Hepatocyte (in vitro differentiated cells): ENCODE measurements around the gene ARMC3. TPM values are rescaled to one million over a fixed set of nuclear protein-coding genes. Genes with fewer than 3 reads are reported as not detected.

Source experiments
- DNase-seq: peaks from one replicate; pipeline ENCODE4 v3.0.0-alpha.2; 2016; ENCODE audit warnings: low spot score
- H2AFZ ChIP-seq: fragments of 200-600 bp; sonication (generic); 2 replicates; pipeline ENCODE4 v1.6.0; 2016; ENCODE audit warnings: antibody characterized with exemption, mild to moderate bottlenecking
- H3K27ac ChIP-seq: fragments of 200-600 bp; sonication (generic); 2 replicates; pipeline ENCODE4 v1.5.1; 2016; ENCODE audit warnings: mild to moderate bottlenecking
- H3K27me3 ChIP-seq: fragments of 200-600 bp; sonication (generic); 2 replicates; pipeline ENCODE4 v1.6.1; 2016
- H3K36me3 ChIP-seq: fragments of 200-600 bp; sonication (generic); replicated peaks from 2 replicates; pipeline ENCODE4 v1.5.1; 2016; ENCODE audit warnings: low read depth; ENCODE audit not compliant: insufficient read depth
- H3K4me1 ChIP-seq: fragments of 200-600 bp; sonication (generic); 2 replicates; pipeline ENCODE4 v1.5.1; 2016; ENCODE audit warnings: mild to moderate bottlenecking, moderate library complexity; ENCODE audit not compliant: insufficient read depth
- H3K4me2 ChIP-seq: fragments of 200-600 bp; sonication (generic); 2 replicates; pipeline ENCODE4 v1.6.0; 2016
- H3K4me3 ChIP-seq: fragments of 200-600 bp; sonication (generic); 2 replicates; pipeline ENCODE4 v1.5.1; 2016; ENCODE audit warnings: mild to moderate bottlenecking
- H3K79me2 ChIP-seq: fragments of 200-600 bp; sonication (generic); 2 replicates; pipeline ENCODE4 v1.6.0; 2017; ENCODE audit warnings: mild to moderate bottlenecking
- H3K9me2 ChIP-seq: fragments of 200-600 bp; sonication (generic); replicated peaks from 2 replicates; pipeline ENCODE4 v1.6.0; 2017; ENCODE audit warnings: mild to moderate bottlenecking; ENCODE audit not compliant: insufficient read depth
- H3K9me3 ChIP-seq: fragments of 200-600 bp; sonication (generic); 2 replicates; pipeline ENCODE4 v1.5.1; 2016; ENCODE audit warnings: low read depth, mild to moderate bottlenecking
- H4K20me1 ChIP-seq: fragments of 200-600 bp; sonication (generic); 2 replicates; pipeline ENCODE4 v1.6.0; 2016; ENCODE audit warnings: mild to moderate bottlenecking; ENCODE audit not compliant: insufficient read depth, poor library complexity, severe bottlenecking
- EZH2 ChIP-seq: fragments of 200-600 bp; sonication (generic); IDR thresholded peaks from 2 replicates; pipeline ENCODE4 v1.6.1; 2016; ENCODE audit warnings: antibody characterized with exemption, mild to moderate bottlenecking, borderline replicate concordance
- EZH2phosphoT487 ChIP-seq: fragments of 200-600 bp; sonication (generic); IDR thresholded peaks from one replicate; pipeline ENCODE4 v1.6.1; 2018; ENCODE audit warnings: antibody characterized with exemption, mild to moderate bottlenecking, low read depth, moderate library complexity; ENCODE audit not compliant: unreplicated experiment, severe bottlenecking
- WGBS: methylation state at CpG from one replicate; pipeline ENCODE4 v1.1.6; 2016; ENCODE audit warnings: low lambda C conversion rate; ENCODE audit errors: missing lambda C conversion rate; 5-methylcytosine and 5-hydroxymethylcytosine counted together
- polyA plus RNA-seq: library from polyadenylated mRNA; unstranded; fragments of >200 nt; fragmentation: Nextera tagmentation; extraction: Ambion mirVana; gene quantifications from 2 replicates; pipeline ENCODE4 v1.2.1, GENCODE V29; 2016
- total RNA-seq: library from RNA; depleted of rRNA; stranded (reverse); fragments of >200 nt; gene quantifications from 2 replicates; pipeline ENCODE4 v1.2.3, GENCODE V29; 2014
- TF ChIP-seq, protein P1 (sequence below): fragments of 200-600 bp; sonication (generic); IDR thresholded peaks from 2 replicates; pipeline ENCODE4 v1.5.1; 2016; ENCODE audit warnings: antibody characterized with exemption, mild to moderate bottlenecking; ENCODE audit not compliant: poor library complexity

ARMC3 gene
- total and polyA plus RNA-seq, 2 experiments from 2014 or later: not detected

DNA sequence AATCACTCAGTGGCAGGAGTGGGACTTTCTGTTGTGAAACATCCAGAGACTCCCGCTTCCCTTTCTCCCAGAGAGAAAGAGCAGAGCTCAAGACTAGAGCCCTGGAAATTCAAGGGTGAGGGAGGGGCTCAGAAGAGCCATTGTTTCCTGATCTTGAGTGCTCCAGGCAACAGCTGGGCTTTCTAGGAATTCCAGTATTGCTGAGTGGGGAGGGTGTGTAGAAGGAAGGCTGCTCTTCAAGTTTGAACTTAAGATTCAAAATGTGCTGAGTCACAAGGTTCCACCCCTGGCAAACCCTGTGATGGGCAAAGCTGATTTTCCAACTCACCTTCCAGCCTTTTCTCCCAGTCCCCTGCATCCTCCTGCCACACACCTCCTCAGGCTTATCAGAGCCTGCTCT, 125.2 kb downstream of the ARMC3 start:
- H3K9me2 ChIP-seq: no peaks in the 10 kb centered on the region
- no peak overlapping the region for H2AFZ ChIP-seq
- no peak for TF ChIP-seq EZH2
- TF ChIP-seq EZH2phosphoT487: no peak
- TF ChIP-seq, protein P1, sequence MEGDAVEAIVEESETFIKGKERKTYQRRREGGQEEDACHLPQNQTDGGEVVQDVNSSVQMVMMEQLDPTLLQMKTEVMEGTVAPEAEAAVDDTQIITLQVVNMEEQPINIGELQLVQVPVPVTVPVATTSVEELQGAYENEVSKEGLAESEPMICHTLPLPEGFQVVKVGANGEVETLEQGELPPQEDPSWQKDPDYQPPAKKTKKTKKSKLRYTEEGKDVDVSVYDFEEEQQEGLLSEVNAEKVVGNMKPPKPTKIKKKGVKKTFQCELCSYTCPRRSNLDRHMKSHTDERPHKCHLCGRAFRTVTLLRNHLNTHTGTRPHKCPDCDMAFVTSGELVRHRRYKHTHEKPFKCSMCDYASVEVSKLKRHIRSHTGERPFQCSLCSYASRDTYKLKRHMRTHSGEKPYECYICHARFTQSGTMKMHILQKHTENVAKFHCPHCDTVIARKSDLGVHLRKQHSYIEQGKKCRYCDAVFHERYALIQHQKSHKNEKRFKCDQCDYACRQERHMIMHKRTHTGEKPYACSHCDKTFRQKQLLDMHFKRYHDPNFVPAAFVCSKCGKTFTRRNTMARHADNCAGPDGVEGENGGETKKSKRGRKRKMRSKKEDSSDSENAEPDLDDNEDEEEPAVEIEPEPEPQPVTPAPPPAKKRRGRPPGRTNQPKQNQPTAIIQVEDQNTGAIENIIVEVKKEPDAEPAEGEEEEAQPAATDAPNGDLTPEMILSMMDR: no peak
- peaks cover 7% of the 10 kb centered on the region for H3K4me1 ChIP-seq
- peak; percentile 20 for DNase-seq
- H3K27me3 ChIP-seq: no peaks in the 10 kb centered on the region
- WGBS: 40% methylated on average over 1 of the region's 1 CpG
- H3K79me2 ChIP-seq: no peaks in the 10 kb centered on the region
- H3K9me3 ChIP-seq: no peaks in the 10 kb centered on the region
- H3K4me2 ChIP-seq: no peak overlapping the region
- H4K20me1 ChIP-seq: no peaks in the 10 kb centered on the region
- no peak overlapping the region for H3K4me3 ChIP-seq
- H3K36me3 ChIP-seq: no peaks in the 10 kb centered on the region
- no peak overlapping the region for H3K27ac ChIP-seq

DNA sequence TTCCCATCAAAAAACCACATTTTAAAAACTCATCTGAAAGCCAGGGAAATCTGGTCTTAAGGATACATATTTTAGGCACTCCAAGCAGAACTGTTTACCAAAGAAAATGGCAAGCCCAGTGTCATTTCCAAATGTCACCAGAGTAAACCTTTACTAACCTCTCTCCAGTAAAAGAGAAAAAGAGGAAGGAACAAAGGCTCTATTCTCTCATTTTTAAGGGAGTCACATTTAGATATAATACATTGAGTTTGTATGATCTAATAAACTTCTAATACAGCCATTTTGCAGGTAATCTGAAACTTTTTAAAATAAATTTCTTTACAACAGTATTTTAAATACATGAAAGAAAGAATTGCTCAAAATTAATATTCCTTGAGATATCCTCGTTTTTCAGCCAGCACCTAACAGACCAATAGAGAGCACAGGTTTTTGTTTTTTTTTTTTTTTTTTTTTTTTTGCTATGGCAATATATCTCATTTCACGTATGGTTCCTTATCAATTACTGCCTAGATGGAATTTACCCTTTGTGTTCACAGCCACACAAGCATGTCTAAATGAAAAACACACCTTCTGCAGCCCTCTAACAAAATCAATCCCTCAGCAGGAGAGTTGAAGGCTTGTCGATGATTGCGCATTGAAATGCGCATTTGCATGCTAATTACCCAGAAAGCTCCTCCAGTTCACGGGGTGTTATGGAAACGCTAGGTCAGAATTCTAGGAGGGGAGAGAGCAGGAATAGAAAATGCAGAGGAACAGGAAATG, 127.8 kb downstream of the ARMC3 start:
- no peaks in the 10 kb centered on the region for H3K79me2 ChIP-seq
- no peaks in the 10 kb centered on the region for H3K9me3 ChIP-seq
- H4K20me1 ChIP-seq: no peaks in the 10 kb centered on the region
- no peak overlapping the region for H2AFZ ChIP-seq
- peaks cover 7% of the 10 kb centered on the region for H3K4me1 ChIP-seq
- H3K27me3 ChIP-seq: no peaks in the 10 kb centered on the region
- H3K36me3 ChIP-seq: no peaks in the 10 kb centered on the region
- H3K9me2 ChIP-seq: no peaks in the 10 kb centered on the region
- 37% methylated on average over 7 of the region's 7 CpGs for WGBS
- H3K27ac ChIP-seq: peak overlapping the region; percentile 52
- no peak for DNase-seq
- TF ChIP-seq EZH2phosphoT487 (no peak), EZH2 (no peak)
- TF ChIP-seq, protein P1: no peak
- no peak overlapping the region for H3K4me3 ChIP-seq
- peak overlapping the region; percentile 46 for H3K4me2 ChIP-seq

DNA sequence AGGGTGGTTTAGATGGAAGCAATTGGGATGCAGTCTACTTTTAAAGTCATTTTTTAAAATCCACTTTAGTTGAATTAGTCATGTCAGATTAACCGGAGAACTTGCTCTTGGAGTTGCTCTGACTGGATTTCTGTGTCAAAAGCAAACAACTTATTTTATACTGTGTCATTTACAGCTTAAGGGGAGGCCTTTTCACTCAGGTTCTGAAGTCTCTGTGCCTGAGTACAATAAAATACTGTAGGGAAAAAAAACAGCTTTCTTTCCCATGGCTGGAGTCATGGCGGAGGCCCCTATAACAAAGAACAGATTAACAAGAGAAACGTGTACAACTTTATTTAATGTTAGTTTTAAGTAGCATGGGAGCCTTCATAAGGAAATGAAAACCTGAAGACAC, 128.3 kb downstream of the ARMC3 start:
- H3K9me3 ChIP-seq: no peaks in the 10 kb centered on the region
- no peaks in the 10 kb centered on the region for H3K9me2 ChIP-seq
- H3K4me3 ChIP-seq: no peak overlapping the region
- H3K4me1 ChIP-seq: peaks cover 7% of the 10 kb centered on the region
- no peak for DNase-seq
- no peaks in the 10 kb centered on the region for H3K27me3 ChIP-seq
- H2AFZ ChIP-seq: no peak overlapping the region
- no peak for TF ChIP-seq EZH2phosphoT487
- no peak for TF ChIP-seq EZH2
- TF ChIP-seq, protein P1: no peak
- H3K4me2 ChIP-seq: peak overlapping the region; percentile 46
- H3K79me2 ChIP-seq: no peaks in the 10 kb centered on the region
- H3K36me3 ChIP-seq: no peaks in the 10 kb centered on the region
- WGBS: 43% methylated on average over 3 of the region's 3 CpGs
- H3K27ac ChIP-seq: peak overlapping the region; percentile 52
- no peaks in the 10 kb centered on the region for H4K20me1 ChIP-seq
